ENCODE measurements around the gene BRD1.

Gene BRD1

DNA sequence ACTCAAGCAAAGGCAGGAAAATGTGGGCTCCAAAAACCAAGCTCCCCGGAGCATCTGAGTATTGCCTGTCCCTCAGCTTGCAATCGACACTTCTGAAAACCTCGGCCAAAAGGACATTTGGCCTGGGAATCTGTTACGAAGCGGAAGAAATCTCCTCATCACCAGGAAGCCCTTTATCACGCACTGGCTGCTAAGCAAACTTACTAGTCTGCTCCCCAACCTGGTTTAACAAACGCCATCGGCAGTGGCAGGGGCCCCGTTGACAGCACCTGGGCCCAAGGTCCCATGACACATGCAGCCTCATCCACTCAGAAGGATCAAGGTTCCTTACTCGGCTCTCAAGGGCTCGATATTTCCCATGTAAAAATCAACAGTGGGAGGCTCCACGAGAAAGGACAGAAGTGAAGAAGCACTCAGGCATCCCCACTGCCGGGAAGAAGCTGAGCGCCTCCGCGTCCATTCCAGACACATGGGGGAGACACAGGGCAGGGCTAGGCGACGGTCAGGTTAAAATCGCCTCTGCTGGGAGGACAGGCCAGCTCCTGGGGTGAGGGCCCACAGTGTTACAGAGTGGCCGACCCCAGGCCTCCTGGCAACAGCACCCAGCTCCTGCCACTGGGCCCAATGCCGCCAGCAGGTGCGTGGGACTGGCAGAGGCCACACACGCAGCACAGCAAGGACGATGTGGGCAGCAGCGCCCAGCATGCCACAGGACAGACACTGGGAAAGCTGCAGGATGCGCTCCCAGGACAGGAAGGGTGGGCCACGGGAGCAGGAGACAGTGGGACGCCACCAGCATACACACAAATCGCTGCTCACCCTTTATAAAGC lies 27.1 kb downstream of the BRD1 start:
- DNase-seq (ENCODE audit: low spot score) = no peak

DNA sequence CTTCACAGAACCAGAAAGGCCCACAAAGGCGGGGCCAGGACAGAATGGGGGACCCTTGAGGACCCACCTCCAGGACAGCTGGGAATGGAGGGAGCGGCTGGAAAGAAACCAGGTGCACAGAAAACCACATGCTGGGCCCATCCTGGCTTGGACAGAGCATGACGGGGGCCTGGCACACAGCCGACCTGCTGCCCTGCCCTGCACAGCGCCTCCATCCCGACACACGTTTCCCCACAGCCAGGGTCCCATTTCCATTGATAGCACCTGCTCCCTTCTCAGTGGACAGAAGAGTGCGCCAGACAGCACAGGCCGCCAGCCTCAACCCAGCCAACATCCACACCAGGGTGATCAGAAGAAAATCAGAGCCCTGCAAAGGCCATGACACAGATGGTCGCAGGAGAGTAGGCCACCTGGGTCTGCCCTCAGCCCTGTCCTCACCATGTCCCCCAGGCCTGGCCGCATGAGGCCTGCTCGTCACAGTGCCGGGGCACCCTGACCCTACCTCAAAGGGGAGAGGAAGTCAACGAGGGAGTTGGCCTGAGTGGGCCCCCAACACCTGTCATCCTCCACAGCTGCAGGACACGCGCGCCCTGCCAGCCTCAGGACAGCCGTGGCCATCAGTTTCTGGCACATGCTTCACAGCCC lies 28.1 kb downstream of the BRD1 start:
- DNase-seq (ENCODE audit: low spot score) = no peak

DNA sequence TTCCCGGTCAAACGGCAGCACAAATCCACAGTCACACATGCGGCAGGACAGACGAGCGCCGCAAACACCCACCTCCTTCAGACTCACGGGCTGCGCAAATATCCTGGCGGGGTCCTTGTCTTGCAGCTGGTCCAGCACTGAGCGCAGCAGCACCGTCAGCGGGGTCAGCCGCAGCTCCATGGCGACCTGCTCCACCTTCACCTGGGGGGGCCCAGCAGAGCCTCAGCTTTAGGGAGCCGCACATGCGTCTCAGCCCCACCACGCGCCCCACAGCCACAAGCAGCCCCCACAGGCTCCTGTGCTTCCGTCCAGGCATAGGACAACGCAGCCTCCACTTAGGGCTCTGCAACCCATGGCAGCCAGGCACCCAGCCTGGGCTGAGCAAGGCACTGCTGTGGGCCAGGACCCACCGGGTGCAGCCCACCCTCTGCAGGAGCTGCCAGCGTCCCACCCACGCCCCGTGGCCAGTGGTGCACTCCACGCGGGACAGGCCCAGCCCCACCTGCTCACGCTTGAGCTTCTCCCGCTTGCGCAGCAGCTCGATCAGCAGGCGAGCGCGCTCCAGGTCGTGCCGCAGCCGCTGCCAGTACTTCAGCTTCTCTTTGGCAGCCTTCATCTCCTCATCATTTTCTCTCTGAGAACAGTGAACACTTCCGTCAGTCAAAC lies 29.1 kb downstream of the BRD1 start:
- DNase-seq (ENCODE audit: low spot score) = no peak

GRCh38 chr22:49797706-49798105 lies 30.0 kb downstream of the BRD1 start:
- DNase-seq (ENCODE audit: low spot score) = no peak

DNA sequence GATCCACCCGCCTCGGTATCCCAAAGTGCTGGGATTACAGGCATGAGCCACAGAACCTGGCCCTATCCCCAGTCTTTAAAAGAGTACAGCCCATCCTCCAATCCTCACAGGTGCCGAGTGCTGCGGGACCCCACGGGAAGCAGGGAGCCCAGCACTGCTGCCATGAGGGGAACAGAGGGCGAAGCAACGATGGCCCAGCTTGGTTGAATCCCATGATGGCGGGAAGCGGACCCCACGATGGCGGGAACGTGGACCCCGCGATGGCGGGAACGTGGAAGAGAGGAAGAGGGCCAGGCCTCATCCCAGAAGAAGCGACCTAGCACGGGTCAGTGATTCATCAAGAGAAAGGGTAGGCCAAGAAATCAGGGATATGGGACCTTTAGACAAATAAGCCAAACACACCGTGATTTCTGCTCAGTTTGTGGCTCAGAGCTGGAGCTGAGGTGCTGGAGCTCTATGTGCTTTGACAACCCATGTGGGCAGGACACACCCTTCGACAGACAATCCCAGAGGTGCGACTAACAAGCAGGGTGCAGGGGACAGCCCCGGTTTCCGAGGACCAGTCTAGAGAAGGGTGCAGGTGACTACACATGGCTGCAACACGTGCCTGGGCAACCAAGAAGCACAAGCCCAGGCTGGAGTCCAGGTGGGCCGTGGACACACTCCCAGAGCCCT lies 30.9 kb downstream of the BRD1 start:
- DNase-seq (ENCODE audit: low spot score) = no peak

GRCh38 chr22:49795521-49795920 lies 32.2 kb downstream of the BRD1 start:
- no peak for DNase-seq (ENCODE audit: low spot score)

GRCh38 chr22:49793871-49794270 lies 33.8 kb downstream of the BRD1 start:
- no peak for DNase-seq (ENCODE audit: low spot score)

DNA sequence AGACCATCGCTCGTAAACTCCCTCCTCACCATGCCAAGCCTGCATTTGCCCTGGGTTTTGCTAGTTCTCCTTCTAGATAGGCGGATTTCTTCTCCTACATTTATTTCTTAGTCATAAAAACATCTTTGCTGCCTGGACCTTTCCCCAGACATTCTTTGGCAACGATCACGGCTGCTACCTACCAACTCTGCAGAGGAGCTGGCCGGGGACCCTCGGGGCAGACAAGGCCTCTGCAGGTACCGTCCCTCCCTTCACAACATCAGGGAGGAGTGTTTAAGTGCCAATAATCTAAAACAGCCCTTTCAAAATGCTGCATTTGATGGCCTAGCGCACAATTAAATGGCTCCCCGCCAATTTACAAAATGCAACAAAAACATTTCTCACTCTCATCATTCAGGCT lies 34.4 kb downstream of the BRD1 start:
- DNase-seq (ENCODE audit: low spot score) = no peak

DNA sequence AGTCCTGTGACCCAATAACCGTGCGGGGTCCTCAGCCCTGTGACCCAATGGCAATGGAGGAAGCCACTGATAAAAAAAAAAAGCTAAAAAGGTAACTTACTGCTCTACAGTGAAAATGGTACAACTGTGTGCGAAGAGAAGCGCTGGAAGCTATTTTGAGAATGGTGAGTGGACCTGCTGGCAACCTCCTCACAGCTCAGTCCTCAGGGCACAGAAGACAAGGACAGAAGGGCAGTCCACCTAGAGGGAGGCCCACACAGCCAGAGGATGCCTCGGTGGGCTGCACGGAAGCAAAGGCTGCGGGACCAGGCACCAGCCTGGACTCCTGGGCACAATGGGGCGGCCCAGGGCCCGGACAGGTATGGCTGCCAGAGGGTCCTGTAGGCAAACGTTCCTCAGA lies 35.6 kb downstream of the BRD1 start:
- no peak for DNase-seq (ENCODE audit: low spot score)

- no peak for DNase-seq (ENCODE audit: low spot score)
Observed at GRCh38 chr22:49791682-49792081, 36.0 kb downstream of the BRD1 start.

DNA sequence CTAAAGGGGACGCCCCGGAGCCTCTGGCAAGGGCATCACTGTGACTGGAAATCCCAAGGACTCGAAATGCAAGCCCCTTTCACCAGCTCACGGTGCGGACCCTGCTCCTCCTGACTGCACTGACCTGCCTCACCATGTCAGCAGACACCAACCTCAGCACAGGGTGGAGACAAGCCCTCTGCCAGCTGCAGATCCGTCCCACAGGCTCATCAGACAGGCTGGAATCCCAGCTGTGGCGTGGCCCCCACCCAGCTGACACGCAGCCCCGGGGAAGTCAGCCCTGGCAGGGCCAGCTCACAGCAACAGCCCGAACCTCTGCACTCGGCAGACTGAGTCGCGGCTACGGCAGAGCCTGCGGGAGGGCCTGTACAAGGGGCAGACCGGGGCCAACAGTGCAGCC lies 36.8 kb downstream of the BRD1 start:
- DNase-seq (ENCODE audit: low spot score) = no peak

DNA sequence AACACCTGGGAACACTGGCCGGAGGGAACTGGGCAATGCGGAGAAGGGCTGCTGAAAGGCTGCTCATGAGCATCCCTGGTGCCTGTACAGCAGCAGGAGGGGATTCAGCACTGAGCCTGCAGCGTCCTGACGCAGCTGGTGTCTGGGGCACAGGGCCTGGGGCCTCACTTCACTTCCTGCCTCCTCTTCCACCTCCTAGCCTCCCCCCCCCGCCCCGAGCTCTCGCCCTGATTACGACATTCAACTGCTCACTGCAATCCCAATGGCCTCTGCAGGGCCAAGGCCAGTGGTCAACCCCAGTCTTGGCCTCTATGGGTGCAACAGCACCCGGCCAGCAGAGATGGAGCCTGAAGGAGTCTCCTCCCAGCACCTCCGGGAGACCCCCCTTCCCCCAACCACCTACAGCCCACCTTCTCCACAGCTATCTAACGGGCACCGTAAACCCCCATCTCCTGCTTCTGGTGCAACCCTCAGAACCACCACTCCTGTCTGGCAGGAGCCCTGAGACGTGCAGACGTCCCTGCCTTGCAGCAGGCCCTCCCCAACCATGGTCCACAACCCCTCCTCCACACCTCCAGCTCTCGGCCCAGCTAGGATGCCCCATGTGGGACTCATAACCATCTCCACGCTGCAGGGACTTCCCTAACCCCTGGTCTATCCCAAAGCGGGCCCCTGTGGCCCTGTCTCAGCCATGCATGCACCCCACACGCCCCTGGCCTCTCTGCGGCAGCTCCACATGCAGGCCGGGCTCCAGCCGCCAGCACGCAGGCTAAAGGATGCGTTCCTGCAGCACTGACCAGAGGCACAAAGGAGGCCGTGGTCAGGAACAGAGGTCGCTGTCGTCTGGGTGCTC lies 38.2 kb downstream of the BRD1 start:
- no peak for DNase-seq (ENCODE audit: low spot score)

DNA sequence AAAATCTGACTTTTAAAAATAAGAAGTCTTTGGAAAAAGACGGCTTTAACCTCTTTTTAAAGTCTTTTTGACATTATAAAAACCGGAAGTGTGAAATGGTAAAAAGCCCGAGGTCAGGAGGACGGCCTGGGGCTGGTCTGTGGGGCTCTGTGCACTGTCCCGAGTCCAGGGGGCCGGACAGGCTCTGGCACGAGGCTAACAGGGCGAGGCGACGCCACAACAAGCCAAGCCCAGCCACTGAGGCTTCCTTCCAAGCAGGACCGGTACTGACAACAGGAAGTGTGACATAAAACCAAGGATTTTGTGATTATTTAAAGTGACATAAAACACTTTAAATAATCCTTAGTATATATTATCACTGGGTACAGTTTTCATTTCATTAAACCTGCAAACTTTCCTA lies 39.2 kb downstream of the BRD1 start:
- DNase-seq (ENCODE audit: low spot score) = no peak

DNA sequence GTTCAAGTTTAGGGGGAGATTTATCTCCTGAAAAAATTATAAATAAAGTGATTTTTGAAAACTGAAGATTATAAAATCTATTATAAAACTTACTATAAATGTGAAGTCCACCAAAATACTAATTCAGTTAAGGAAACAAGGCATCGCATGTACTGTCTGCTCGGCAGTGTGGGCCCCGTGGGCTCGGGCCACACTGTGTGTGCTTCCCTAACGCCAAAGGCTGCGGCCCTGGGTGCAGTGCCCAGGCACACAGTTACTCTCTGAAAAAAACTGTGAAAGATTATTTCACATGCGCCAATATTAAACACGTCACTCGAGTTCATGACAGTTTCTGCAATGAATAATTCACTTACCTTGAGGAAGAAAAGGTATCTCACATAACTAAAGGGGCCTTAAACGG lies 39.8 kb downstream of the BRD1 start:
- DNase-seq (ENCODE audit: low spot score) = no peak

- no peak for DNase-seq (ENCODE audit: low spot score)
Observed at GRCh38 chr22:49786976-49787706, 40.5 kb downstream of the BRD1 start.

- no peak for DNase-seq (ENCODE audit: low spot score)
Observed at GRCh38 chr22:49785841-49786471, 41.7 kb downstream of the BRD1 start.

DNA sequence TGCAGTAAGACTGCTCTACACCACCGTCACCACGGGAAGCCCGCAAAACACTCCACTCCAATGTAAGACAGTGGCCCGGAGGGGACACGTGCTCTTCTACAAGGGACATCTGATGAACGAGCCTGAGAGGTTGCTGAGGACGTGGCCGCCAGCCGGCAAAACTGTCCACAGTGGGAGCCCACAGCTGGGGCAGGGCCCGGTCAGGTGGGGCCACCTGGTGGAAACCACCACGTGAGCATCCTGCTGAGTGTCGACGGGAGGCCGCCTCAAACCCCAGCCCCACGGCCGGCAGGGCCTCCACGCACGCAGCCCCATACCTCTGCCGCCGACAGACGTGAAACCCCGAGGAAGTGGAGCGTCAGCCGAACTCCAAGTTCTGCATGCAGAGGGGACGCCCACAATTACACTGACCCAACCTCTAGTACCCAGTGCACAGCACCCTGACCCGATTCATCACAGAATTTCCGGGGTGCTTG lies 42.6 kb downstream of the BRD1 start:
- no peak for DNase-seq (ENCODE audit: low spot score)

DNA sequence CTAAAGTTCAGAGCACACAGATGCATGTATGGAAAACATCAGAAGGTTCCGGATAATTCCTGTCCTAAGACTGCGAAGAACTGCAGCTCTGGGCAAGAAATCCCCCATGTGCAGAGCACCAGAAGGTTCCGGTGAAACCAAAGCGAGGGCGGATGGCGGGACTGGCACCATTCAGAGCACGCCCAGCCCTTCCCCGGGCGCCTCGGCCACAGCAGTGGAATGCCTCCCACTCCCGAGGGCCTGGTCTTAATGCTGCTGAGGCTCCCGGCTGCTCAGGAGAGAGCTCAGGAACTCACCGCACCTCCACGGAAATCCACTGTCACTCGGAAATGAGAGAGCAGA lies 43.1 kb downstream of the BRD1 start:
- DNase-seq (ENCODE audit: low spot score) = no peak

DNA sequence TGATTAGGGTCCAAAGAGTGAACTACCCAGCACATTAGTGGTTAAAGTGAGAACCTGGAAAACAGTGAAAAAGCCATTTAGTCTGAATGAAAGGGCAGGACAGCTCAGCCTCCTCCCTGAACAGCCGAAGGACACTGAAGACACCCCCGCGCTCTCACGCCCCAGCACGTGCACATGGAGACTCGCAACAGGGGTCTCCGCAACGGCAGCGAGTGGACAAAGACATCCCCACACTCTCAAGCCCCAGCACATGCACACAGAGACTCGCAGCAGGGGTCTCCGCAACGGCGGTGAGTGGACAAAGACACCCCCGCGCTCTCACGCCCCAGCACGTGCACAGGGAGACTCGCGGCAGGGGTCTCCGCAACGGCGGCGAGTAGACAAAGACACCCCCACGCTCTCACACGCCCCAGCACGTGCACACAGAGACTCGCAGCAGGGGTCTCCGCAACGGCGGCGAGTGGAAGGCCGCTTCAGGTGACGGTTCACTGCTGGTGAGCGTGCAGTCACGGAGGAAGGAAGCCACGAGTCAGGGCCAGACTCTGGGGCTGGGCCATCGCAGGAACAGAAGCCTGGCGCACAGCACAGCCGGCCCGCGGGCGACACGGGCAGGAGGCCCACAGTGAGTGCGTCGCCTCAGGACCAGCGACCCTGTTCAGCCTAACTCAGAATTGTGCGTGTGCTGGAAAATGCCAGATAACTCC lies 43.6 kb downstream of the BRD1 start:
- DNase-seq (ENCODE audit: low spot score) = no peak

All from left forelimb (tissue), 1 donor.